H1 (cell line): ENCODE results near the gene STAC. TPM values are rescaled to one million over a fixed set of nuclear protein-coding genes. Genes with fewer than 3 reads are reported as not detected.

Experiments
- USF2 ChIP-seq: IDR thresholded peaks from 2 replicates; pipeline ENCODE4 v1.6.1; 2011; ENCODE audit warnings: low read length, improper control_type of control experiment
- polyA plus RNA-seq, 7 experiments: library from polyadenylated mRNA; depleted of rRNA in 3 of 7; stranded (reverse) in 5 of 7; unstranded in 2 of 7; fragments of >200 nt in 5 of 7; fragments of 200-250 nt in 2 of 7; gene quantifications; 1 replicate in 5 of 7; 2 replicates in 1 of 7; 4 replicates in 1 of 7; pipeline versions ENCODE4 v1.2.1 to v1.2.3, GENCODE V29; 2011 to 2013; ENCODE audit warnings: missing spikeins in 2 of 7, mixed read lengths in 2 of 7
- total RNA-seq: library from RNA; stranded (reverse); fragmentation: NEBNext Ultra II Directional; extraction: Animal tissue kit (Norgen Biotek cat#: 25700); gene quantifications from 2 replicates; pipeline ENCODE4 v1.2.1, GENCODE V29; 2021

Gene STAC
- total and polyA plus RNA-seq, 2 of the 8 experiments (the other 6 are each of a cell fraction or from before 2014, with no cell fraction given): 8.0 to 18.1 TPM

DNA sequence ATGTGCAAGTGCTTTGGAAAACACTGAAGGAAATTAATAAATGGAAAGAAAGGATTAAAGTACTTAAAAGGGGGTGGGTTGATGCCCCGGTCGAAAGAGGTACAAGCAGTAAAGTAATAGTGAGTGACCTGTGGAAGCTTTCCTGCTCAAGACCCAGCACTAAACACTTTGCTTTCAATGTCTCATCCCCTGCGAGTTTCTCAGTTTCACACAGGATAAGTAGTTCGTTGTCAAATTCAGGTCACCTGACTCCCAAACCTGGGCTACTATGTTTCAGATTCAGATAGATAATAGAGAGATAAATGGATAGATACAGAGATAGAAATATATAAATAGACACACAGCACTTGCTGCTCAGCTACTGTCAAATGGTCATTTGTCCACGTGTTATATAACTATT is 19.6 kb downstream of the STAC start (continued):
- no peak for TF ChIP-seq USF2
